ENCODE measurements around the gene RHBDD3. TPM values are rescaled to one million over a fixed set of nuclear protein-coding genes. Genes with fewer than 3 reads are reported as not detected.

Gene RHBDD3
- polyA plus RNA-seq, 1 donor, result 25.4 TPM

- no peak for DNase-seq
These were observed 39.9 kb upstream of the RHBDD3 start for GRCh38 chr22:29307596-29308147.

GRCh38 chr22:29306835-29307595 is 39.2 kb upstream of the RHBDD3 start:
- DNase-seq, result peak; percentile 85

GRCh38 chr22:29306175-29306834 is 38.5 kb upstream of the RHBDD3 start, which contains the start of gene GAS2L1:
Gene GAS2L1, plus strand, starts transcription at chr22:29306650. Its CDS starts 1,456 bp downstream, at chr22:29308106.
- DNase-seq, result peak; percentile 76

- no peak for DNase-seq
These were observed 38.0 kb upstream of the RHBDD3 start for GRCh38 chr22:29305836-29306174.

GRCh38 chr22:29302681-29303465 is 35.1 kb upstream of the RHBDD3 start:
- DNase-seq, result no peak

- no peak for DNase-seq
These were observed 34.6 kb upstream of the RHBDD3 start for GRCh38 chr22:29302402-29302680.

- DNase-seq, result no peak
These were observed 34.1 kb upstream of the RHBDD3 start for GRCh38 chr22:29301716-29302401.

- no peak for DNase-seq
These were observed 33.2 kb upstream of the RHBDD3 start for GRCh38 chr22:29300807-29301601.

GRCh38 chr22:29300467-29300806 is 32.7 kb upstream of the RHBDD3 start:
- no peak for DNase-seq

GRCh38 chr22:29299136-29299900 is 31.5 kb upstream of the RHBDD3 start:
- no peak for DNase-seq

- DNase-seq, result no peak
These were observed 30.9 kb upstream of the RHBDD3 start for GRCh38 chr22:29298641-29299040.

- no peak for DNase-seq
These were observed 24.6 kb upstream of the RHBDD3 start for GRCh38 chr22:29292379-29292778.

GRCh38 chr22:29291215-29291614 is 23.4 kb upstream of the RHBDD3 start:
- no peak for DNase-seq

- no peak for DNase-seq
These were observed 22.3 kb upstream of the RHBDD3 start for GRCh38 chr22:29290061-29290460.

- no peak for DNase-seq
These were observed 21.1 kb upstream of the RHBDD3 start for GRCh38 chr22:29288837-29289236.

GRCh38 chr22:29284196-29284595 is 16.4 kb upstream of the RHBDD3 start:
- DNase-seq, result no peak

- DNase-seq, result no peak
These were observed 10.1 kb upstream of the RHBDD3 start for GRCh38 chr22:29277927-29278326.

GRCh38 chr22:29275819-29276565 is 8.2 kb upstream of the RHBDD3 start:
- no peak for DNase-seq

GRCh38 chr22:29275167-29275566 is 7.4 kb upstream of the RHBDD3 start:
- DNase-seq, result no peak

GRCh38 chr22:29272624-29273023 is 4.8 kb upstream of the RHBDD3 start:
- no peak for DNase-seq

All from left kidney (tissue), 2 donors.